A549 (cell line): Measurements from ENCODE around the gene TBX15.

Experiments used
- BCL3 ChIP-seq: fragments of >200 bp; sonication (Bioruptor Twin); formaldehyde crosslinking; IDR thresholded peaks from 3 replicates; pipeline ENCODE4 v1.6.1; 2016
- CTCF ChIP-seq: fragments of >200 bp; sonication (Bioruptor Twin); formaldehyde crosslinking; IDR thresholded peaks from 3 replicates; pipeline ENCODE4 v1.5.1; 2016
- EP300 ChIP-seq, 2 experiments: fragments of >200 bp; sonication (Bioruptor Twin); formaldehyde crosslinking; IDR thresholded peaks; 2 replicates in 1 of 2; 3 replicates in 1 of 2; pipeline ENCODE4 v1.6.1; 2016 to 2017
- MAX ChIP-seq: IDR thresholded peaks from 2 replicates; pipeline ENCODE4 v1.6.1; 2012
- RCOR1 ChIP-seq: fragments of 150-350 bp; IDR thresholded peaks from 2 replicates; pipeline ENCODE4 v1.6.1; 2014; ENCODE audit warnings: antibody characterized with exemption, low read length, low read depth

DNA sequence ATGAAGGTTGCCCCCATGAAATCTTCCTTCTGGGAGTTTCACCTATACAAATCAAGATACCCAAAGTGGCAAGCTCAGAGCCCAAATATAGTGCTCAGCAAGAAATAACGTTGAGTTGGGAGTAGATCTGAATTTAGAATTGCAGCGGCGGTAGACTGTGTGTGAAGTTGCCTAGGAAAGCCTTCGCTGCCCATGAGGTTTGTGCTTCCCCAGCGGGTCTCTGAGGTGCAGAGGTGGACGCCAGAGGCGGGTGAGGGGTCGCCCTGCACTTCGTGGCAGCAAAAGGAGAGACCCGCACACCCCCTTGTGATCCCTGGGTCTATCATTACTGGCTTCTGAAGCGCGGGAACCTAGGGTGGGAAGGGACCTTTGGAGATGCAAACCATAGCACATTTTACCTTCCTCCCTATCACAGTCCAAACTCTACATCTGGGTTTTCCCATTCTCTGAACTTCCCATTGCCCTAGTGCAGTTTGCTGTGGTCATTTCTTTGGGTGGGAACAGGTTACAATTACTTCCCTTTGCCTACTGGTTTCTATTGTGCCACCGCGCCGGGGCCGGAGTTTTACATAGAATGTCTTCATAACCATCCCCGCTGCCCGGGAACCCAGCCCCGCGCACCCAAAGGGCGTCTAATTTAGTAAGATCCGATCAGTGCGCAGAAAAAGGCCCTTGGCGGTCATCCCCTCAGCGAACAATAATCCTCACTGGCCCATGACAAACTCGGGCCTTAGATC lies 5.2 kb downstream of the TBX15 start:
- TF ChIP-seq EP300 (IDR thresholded peaks at IDR 0.05) (no peak), MAX (no peak), CTCF (no peak), BCL3 (no peak), RCOR1 (no peak)
